Prostate gland (tissue), 2 donors: Measurements from ENCODE around the gene COMMD9.

Experiments
- POLR2A ChIP-seq: fragments of 450-650 bp; IDR thresholded peaks from one replicate; pipeline ENCODE4 v1.6.1; 2016; ENCODE audit warnings: antibody characterized with exemption, mild to moderate bottlenecking
- POLR2AphosphoS5 ChIP-seq: sonication (generic); formaldehyde crosslinking; IDR thresholded peaks from one replicate; pipeline ENCODE4 v1.6.1; 2017; ENCODE audit warnings: antibody characterized with exemption
- TF ChIP-seq, protein P1 (sequence below), 4 experiments: fragments of 200-600 bp in 2 of 4; fragments of 450-650 bp in 2 of 4; sonication (generic) in 2 of 4; IDR thresholded peaks; 1 replicate in 3 of 4; 2 replicates in 1 of 4; pipeline ENCODE4 v1.5.1; 2016 to 2019; ENCODE audit warnings: antibody characterized with exemption in 4 of 4, mild to moderate bottlenecking in 2 of 4, moderate library complexity in 2 of 4

- TF ChIP-seq, protein P1, sequence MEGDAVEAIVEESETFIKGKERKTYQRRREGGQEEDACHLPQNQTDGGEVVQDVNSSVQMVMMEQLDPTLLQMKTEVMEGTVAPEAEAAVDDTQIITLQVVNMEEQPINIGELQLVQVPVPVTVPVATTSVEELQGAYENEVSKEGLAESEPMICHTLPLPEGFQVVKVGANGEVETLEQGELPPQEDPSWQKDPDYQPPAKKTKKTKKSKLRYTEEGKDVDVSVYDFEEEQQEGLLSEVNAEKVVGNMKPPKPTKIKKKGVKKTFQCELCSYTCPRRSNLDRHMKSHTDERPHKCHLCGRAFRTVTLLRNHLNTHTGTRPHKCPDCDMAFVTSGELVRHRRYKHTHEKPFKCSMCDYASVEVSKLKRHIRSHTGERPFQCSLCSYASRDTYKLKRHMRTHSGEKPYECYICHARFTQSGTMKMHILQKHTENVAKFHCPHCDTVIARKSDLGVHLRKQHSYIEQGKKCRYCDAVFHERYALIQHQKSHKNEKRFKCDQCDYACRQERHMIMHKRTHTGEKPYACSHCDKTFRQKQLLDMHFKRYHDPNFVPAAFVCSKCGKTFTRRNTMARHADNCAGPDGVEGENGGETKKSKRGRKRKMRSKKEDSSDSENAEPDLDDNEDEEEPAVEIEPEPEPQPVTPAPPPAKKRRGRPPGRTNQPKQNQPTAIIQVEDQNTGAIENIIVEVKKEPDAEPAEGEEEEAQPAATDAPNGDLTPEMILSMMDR (IDR thresholded peaks at IDR 0.05) = no peak
- TF ChIP-seq POLR2AphosphoS5 = no peak
- no peak for TF ChIP-seq POLR2A
These were observed 24.9 kb downstream of the COMMD9 start for GRCh38 chr11:36264011-36264972.
